Spleen (tissue), 11 donors: ENCODE results near the gene PPP1R9A. TPM values are rescaled to one million over a fixed set of nuclear protein-coding genes. Genes with fewer than 3 reads are reported as not detected.

ENCODE experiments used
- DNase-seq: peaks from one replicate; pipeline ENCODE4 v3.0.0-alpha.2; 2020
- H3K27ac ChIP-seq, 8 donors: fragments of 200-600 bp; sonication (generic) in 7 of 8; 1 replicate in 4 of 8; 2 replicates in 4 of 8; pipeline versions ENCODE4 v1.5.0 to v1.8.0; 2016 to 2021; ENCODE audit warnings: inconsistent platforms in 4 of 8, mild to moderate bottlenecking in 4 of 8, moderate library complexity in 1 of 8
- H3K27me3 ChIP-seq, 7 donors: fragments of 200-600 bp; sonication (generic) in 6 of 7; replicated peaks in 1 of 7; 1 replicate in 4 of 7; 2 replicates in 3 of 7; pipeline versions ENCODE4 v1.5.0 to v1.8.0; 2016 to 2021; ENCODE audit warnings: inconsistent platforms in 3 of 7, mild to moderate bottlenecking in 1 of 7
- H3K36me3 ChIP-seq, 6 donors: fragments of 200-600 bp; sonication (generic) in 5 of 6; 1 replicate in 4 of 6; 2 replicates in 2 of 6; pipeline versions ENCODE4 v1.5.0 to v1.8.0; 2016 to 2021; ENCODE audit warnings: inconsistent platforms in 2 of 6
- H3K4me1 ChIP-seq, 6 donors: fragments of 200-600 bp; sonication (generic) in 5 of 6; 1 replicate in 3 of 6; 2 replicates in 3 of 6; pipeline versions ENCODE4 v1.5.0 to v1.8.0; 2016 to 2021; ENCODE audit warnings: inconsistent platforms in 3 of 6
- H3K4me3 ChIP-seq, 8 donors: fragments of 200-600 bp; sonication (generic) in 7 of 8; 1 replicate in 4 of 8; 2 replicates in 4 of 8; pipeline versions ENCODE4 v1.5.0 to v1.8.0; 2016 to 2021; ENCODE audit warnings: inconsistent platforms in 4 of 8, mild to moderate bottlenecking in 4 of 8, moderate library complexity in 2 of 8
- H3K9me3 ChIP-seq, 8 donors: fragments of 200-600 bp; sonication (generic) in 7 of 8; 1 replicate in 4 of 8; 2 replicates in 4 of 8; pipeline versions ENCODE4 v1.5.0 to v1.8.0; 2016 to 2021; ENCODE audit warnings: inconsistent platforms in 4 of 8
- POLR2A ChIP-seq, 3 donors: fragments of 450-650 bp; IDR thresholded peaks; one replicate each; pipeline ENCODE4 v1.5.1; 2017; ENCODE audit warnings: antibody characterized with exemption in 3 of 3, mild to moderate bottlenecking in 1 of 3
- POLR2AphosphoS5 ChIP-seq, 3 donors: sonication (generic); formaldehyde crosslinking; IDR thresholded peaks; one replicate each; pipeline ENCODE4 v1.5.1; 2017; ENCODE audit warnings: antibody characterized with exemption in 3 of 3
- WGBS, 5 donors: extraction: QIAGEN DNeasy Blood & Tissue Kit in 3 of 5; methylation state at CpG; one replicate each; pipeline versions ENCODE4 v1.1.5 to v1.1.7; 2013 to 2018; 5-methylcytosine and 5-hydroxymethylcytosine counted together
- intact Hi-C: fragments of 100-400 bp; cut with DNase I; formaldehyde crosslinking; loops from one replicate; pipeline ENCODE4 v1.15.0; 2023; ENCODE audit warnings: low total_unique reads
- polyA plus RNA-seq, 3 donors: library from polyadenylated mRNA; stranded (reverse); fragments of 200-250 nt; gene quantifications; one replicate each; pipeline ENCODE4 v1.2.1, GENCODE V29; 2013
- total RNA-seq, 7 donors: library from RNA; depleted of rRNA in 3 of 7; stranded (reverse); fragments of >200 nt in 3 of 7; fragmentation: NEBNext Ultra II Directional in 4 of 7; extraction: Animal tissue kit (Norgen Biotek cat#: 25700) in 4 of 7; gene quantifications; one replicate each; pipeline versions ENCODE4 v1.1.0 to v1.2.1, GENCODE V29; 2016 to 2021
- TF ChIP-seq, protein P1 (sequence below), 11 experiments: fragments of 200-600 bp in 7 of 11; fragments of 450-650 bp in 4 of 11; sonication (generic) in 4 of 11; IDR thresholded peaks in 8 of 11; conservative IDR thresholded peaks in 3 of 11; 1 replicate in 7 of 11; 2 replicates in 4 of 11; pipeline versions ENCODE4 v1.4.0 to v1.8.0; 2016 to 2021; ENCODE audit warnings: antibody characterized with exemption in 11 of 11, inconsistent platforms in 4 of 11, mild to moderate bottlenecking in 1 of 11
- donor health status: healthy with polysubstance abuse.
- donor health status: DM: no; HTN: no; CAD: no; lungs with moderate emphysema.
- donor health status: DM: no; HTN: no; CAD: no.
- donor health status: Bipolar disorder and iron deficiency.
- donor health status: healthy.
- donor health status: DM: no; HTN: no; CAD: no.
- donor health status: DM: yes; HTN: yes; CAD: no.

Gene PPP1R9A
- total and polyA plus RNA-seq, 10 donors: 0.52 to 24.1 (median 10.9) TPM

DNA sequence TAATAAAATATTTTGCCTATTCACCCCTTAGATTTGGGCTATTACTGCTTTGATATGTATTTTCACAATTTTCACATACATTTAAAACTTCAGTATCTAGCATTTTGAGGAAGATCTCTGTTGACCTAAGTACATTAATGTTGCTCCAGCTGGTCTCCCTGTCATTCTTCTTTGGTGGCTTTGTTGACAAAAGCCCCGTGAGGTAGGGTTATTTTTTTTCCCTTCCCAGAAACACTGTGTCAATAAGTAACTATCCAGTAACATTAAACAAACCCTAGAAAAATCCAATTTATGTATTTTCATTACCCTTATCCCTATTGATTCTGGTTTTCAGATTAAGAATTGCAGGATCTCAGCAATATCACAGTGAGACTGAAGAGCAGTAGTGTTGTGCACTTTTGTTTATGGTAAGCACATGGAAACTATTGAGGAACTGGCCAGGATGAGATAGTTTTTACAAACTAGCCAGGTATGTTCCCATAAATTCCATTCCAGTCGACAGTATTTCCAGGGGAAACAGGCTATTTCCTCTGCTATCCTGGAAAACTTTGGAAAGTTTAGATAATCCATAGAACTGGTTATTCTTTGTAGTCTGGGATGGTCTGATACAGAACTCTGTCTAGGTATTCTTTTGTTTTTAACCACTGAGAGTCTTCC, 218.8 kb downstream of the PPP1R9A start:
- H3K4me1 ChIP-seq: no peaks in the 10 kb centered on the region
- H3K27ac ChIP-seq: no peak overlapping the region
- intact Hi-C loops: no loop called here
- TF ChIP-seq POLR2A (IDR thresholded peaks at IDR 0.05): no peak
- TF ChIP-seq, protein P1, sequence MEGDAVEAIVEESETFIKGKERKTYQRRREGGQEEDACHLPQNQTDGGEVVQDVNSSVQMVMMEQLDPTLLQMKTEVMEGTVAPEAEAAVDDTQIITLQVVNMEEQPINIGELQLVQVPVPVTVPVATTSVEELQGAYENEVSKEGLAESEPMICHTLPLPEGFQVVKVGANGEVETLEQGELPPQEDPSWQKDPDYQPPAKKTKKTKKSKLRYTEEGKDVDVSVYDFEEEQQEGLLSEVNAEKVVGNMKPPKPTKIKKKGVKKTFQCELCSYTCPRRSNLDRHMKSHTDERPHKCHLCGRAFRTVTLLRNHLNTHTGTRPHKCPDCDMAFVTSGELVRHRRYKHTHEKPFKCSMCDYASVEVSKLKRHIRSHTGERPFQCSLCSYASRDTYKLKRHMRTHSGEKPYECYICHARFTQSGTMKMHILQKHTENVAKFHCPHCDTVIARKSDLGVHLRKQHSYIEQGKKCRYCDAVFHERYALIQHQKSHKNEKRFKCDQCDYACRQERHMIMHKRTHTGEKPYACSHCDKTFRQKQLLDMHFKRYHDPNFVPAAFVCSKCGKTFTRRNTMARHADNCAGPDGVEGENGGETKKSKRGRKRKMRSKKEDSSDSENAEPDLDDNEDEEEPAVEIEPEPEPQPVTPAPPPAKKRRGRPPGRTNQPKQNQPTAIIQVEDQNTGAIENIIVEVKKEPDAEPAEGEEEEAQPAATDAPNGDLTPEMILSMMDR (IDR thresholded peaks at IDR 0.05 in 8 of 11, conservative IDR thresholded peaks at IDR 0.05 in 3 of 11): no peak
- no peak for TF ChIP-seq POLR2AphosphoS5 (IDR thresholded peaks at IDR 0.05)
- peaks cover 0 to 7% (median 0%) of the 10 kb centered on the region in 8 donors for H3K9me3 ChIP-seq
- DNase-seq: no peak
- H3K36me3 ChIP-seq: no peaks in the 10 kb centered on the region
- H3K27me3 ChIP-seq: no peaks in the 10 kb centered on the region
- WGBS, 5 donors: 44 to 83% (median 78%) methylated on average over 2 of the region's 2 CpGs
- H3K4me3 ChIP-seq: no peak overlapping the region

DNA sequence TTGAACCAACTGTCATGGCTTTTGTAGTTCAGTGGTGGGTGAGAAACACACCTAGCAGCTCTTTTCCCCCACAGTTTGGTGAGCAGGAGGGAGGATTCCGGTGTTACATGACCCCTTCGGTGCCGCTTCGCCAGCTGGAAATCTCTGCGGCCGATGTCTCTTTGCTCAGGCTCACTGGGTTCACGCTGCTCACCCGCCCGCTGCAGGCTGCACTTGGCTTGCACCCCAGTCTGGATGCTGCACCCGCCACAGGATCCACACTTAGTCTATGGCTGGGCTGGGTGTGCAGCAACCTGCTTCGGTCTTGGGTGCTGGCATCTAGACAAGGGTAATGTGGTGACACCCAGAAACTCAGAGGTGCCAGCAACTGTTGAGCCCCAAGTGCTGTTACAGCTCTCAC, 225.1 kb downstream of the PPP1R9A start:
- no peaks in the 10 kb centered on the region for H3K36me3 ChIP-seq
- H3K27ac ChIP-seq: no peak overlapping the region
- no peaks in the 10 kb centered on the region for H3K4me1 ChIP-seq
- no peak for TF ChIP-seq POLR2AphosphoS5 (IDR thresholded peaks at IDR 0.05)
- no peak overlapping the region for H3K4me3 ChIP-seq
- no peak for DNase-seq
- H3K27me3 ChIP-seq: no peaks in the 10 kb centered on the region
- 89 to 98% (median 90%) methylated on average over 11 of the region's 11 CpGs for WGBS, 5 donors
- H3K9me3 ChIP-seq: peaks cover 0 to 8% (median 0%) of the 10 kb centered on the region in 8 donors
- intact Hi-C loops: no loop called here

DNA sequence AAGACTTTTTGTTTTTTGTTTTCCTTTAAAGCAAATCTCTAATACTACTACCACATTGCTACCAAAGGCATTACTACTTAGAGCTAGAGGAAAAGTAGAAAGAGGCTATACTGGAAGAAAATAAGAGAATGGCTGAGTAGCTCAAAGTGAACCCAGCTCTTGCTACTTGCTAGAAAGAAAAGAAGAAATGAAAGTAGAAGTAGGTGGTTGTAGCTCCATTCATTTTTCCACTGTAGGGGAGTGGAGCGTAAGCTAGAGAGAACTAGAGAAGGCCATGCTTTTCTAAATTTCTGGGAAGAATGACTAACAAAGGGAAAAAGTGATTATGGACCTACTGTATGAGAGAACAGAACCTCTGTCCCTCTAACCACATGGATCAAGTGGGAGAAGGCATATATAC, 232.5 kb downstream of the PPP1R9A start:
- H3K9me3 ChIP-seq: no peaks in the 10 kb centered on the region
- no peak overlapping the region for H3K27ac ChIP-seq
- no peak for DNase-seq
- intact Hi-C loops: no loop called here
- TF ChIP-seq POLR2AphosphoS5 (IDR thresholded peaks at IDR 0.05) (no peak), POLR2A (IDR thresholded peaks at IDR 0.05) (no peak)
- TF ChIP-seq, protein P1 (IDR thresholded peaks at IDR 0.05 in 8 of 11, conservative IDR thresholded peaks at IDR 0.05 in 3 of 11): no peak
- no peaks in the 10 kb centered on the region for H3K27me3 ChIP-seq
- 76 to 87% (median 80%) methylated on average over 1 of the region's 1 CpG for WGBS, 5 donors
- H3K36me3 ChIP-seq: no peaks in the 10 kb centered on the region
- no peaks in the 10 kb centered on the region for H3K4me1 ChIP-seq
- no peak overlapping the region for H3K4me3 ChIP-seq

DNA sequence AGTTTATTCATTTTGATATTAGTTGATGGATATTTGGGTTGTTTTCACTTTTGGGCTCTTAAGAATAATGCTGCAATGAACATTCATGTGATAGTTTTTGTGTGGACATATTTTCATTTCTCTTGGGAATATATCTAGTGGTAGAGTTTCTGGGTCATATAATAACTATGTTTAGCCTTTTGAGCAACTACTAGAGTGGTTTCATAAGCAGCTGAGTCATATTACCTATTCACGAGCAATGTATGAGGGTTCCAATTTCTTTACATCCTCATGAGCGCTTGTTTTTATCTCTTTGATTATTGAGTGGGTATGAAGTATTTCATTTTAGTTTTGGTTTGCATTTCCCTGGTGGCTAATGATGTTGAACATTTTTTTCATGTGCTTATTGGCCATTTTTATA, 234.4 kb downstream of the PPP1R9A start:
- Histone ChIP-seq H3K27ac (no peak overlapping the region), H3K4me3 (no peak overlapping the region), H3K9me3 (no peaks in the 10 kb centered on the region), H3K4me1 (no peaks in the 10 kb centered on the region), H3K36me3 (no peaks in the 10 kb centered on the region), H3K27me3 (no peaks in the 10 kb centered on the region)
- DNase-seq: no peak
- TF ChIP-seq, protein P1 (IDR thresholded peaks at IDR 0.05 in 8 of 11, conservative IDR thresholded peaks at IDR 0.05 in 3 of 11): no peak
- no peak for TF ChIP-seq POLR2AphosphoS5 (IDR thresholded peaks at IDR 0.05)
- no peak for TF ChIP-seq POLR2A (IDR thresholded peaks at IDR 0.05)
- intact Hi-C loops: no loop called here
- WGBS, 5 donors: 78 to 97% (median 83%) methylated on average over 2 of the region's 2 CpGs
